ENCODE results near the gene ZNF219.
A peak's percentile ranks its signal among the peaks of the same experiment; 100 is the strongest.

- 0 out of 2 replicates have a peak, but pooled peaks have one; percentile 5 for TF ChIP-seq CTCF (conservative IDR thresholded peaks at IDR 0.05; ENCODE audit: low read length)
- no peak for TF ChIP-seq EZH2phosphoT487 (IDR thresholded peaks at IDR 0.05; ENCODE audit: borderline replicate concordance)
Observed at GRCh38 chr14:21040370-21040925, 58.0 kb downstream of the ZNF219 start.

Measured in Loucy (cell line).